Transverse colon (tissue), 4 donors: ENCODE measurements around the gene EGFL6.

Source experiments
- EP300 ChIP-seq: sonication (generic); formaldehyde crosslinking; IDR thresholded peaks from one replicate; pipeline ENCODE4 v1.6.1; 2017; ENCODE audit warnings: antibody characterized with exemption, low read depth
- POLR2A ChIP-seq: fragments of 450-650 bp; IDR thresholded peaks from one replicate; pipeline ENCODE4 v1.6.1; 2016; ENCODE audit warnings: antibody characterized with exemption, mild to moderate bottlenecking, moderate library complexity
- POLR2AphosphoS5 ChIP-seq, 3 donors: sonication (generic); formaldehyde crosslinking; IDR thresholded peaks; one replicate each; pipeline ENCODE4 v1.6.1; 2016; ENCODE audit warnings: antibody characterized with exemption in 3 of 3
- TF ChIP-seq, protein P1 (sequence below), 5 experiments: fragments of 200-600 bp in 3 of 5; fragments of 450-650 bp in 2 of 5; sonication (generic) in 3 of 5; IDR thresholded peaks; 1 replicate in 2 of 5; 2 replicates in 3 of 5; pipeline ENCODE4 v1.5.1; 2016 to 2017; ENCODE audit warnings: antibody characterized with exemption in 5 of 5, inconsistent platforms in 3 of 5, mild to moderate bottlenecking in 2 of 5, moderate library complexity in 1 of 5

DNA sequence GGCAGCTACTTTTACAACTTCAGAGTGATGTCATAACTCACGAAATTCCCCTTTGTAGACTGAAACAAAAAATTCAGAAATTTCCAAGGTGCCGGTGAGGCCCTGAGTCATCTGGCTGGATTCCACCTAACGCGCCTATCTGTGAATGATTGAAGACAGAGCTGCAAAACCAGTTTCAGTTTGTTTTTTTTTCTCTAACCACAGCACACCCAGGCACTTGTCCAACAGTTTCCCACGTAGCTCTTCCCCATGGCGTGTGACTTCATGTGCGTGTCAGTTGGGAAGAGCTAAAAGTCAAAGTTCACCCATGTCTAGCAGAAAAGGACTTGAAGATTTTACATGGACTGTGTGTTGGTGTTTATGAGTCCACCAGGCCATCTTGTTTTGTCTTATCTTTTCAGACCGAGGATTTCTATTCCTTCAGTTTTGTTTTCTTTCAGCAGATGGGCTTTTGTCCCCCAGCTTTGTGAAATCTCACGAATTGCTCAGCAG lies 99.9 kb downstream of the EGFL6 start:
- TF ChIP-seq, protein P1, sequence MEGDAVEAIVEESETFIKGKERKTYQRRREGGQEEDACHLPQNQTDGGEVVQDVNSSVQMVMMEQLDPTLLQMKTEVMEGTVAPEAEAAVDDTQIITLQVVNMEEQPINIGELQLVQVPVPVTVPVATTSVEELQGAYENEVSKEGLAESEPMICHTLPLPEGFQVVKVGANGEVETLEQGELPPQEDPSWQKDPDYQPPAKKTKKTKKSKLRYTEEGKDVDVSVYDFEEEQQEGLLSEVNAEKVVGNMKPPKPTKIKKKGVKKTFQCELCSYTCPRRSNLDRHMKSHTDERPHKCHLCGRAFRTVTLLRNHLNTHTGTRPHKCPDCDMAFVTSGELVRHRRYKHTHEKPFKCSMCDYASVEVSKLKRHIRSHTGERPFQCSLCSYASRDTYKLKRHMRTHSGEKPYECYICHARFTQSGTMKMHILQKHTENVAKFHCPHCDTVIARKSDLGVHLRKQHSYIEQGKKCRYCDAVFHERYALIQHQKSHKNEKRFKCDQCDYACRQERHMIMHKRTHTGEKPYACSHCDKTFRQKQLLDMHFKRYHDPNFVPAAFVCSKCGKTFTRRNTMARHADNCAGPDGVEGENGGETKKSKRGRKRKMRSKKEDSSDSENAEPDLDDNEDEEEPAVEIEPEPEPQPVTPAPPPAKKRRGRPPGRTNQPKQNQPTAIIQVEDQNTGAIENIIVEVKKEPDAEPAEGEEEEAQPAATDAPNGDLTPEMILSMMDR (IDR thresholded peaks at IDR 0.05): no peak
- TF ChIP-seq EP300 (peak; percentile 12), POLR2AphosphoS5 (IDR thresholded peaks at IDR 0.05) (peak; percentile 29 to 68 (median 65)), POLR2A (no peak)
